ENCODE measurements around the gene TRIM24. TPM values are rescaled to one million over a fixed set of nuclear protein-coding genes. Genes with fewer than 3 reads are reported as not detected.

TRIM24 gene
- total and polyA plus RNA-seq, 7 experiments from 2014 or later, result 8.1 to 19.3 (median 17.7) TPM

DNA sequence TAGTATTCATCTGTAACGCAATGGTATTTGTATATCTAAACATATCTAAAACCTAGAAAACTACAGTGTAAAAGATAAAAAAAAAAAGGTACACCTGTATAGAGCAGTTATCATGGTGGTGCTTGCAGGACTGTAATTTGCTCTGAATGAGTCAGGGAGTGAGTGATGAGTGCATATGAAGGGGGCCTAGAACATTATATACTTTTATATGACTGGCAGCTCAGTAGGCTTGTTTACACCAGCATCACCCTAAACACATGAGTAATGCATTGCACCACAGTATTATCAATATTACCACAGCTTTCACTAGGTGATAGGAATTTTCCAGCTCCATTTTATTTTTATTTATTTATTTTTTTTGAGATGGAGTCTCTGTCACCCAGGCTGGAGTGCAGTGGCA lies 40.8 kb downstream of the TRIM24 start:
- POLR2A ChIA-PET, result interaction anchor here (0.6 kb wide), 1 partner anchor 778 kb away, joined by 8 read pairs; no protein-coding TSS in a partner anchor
- intact Hi-C loops (cut with micrococcal nuclease), result no loop called here
- Mint-ChIP-seq H3K4me3 (no peak overlapping the region), H3K9me3 (peaks cover 0 to 11% (median 2%) of the 10 kb centered on the region in 11 donors), H3K27me3 (no peaks in the 10 kb centered on the region), H3K36me3 (peaks cover 5 to 57% (median 44%) of the 10 kb centered on the region in 5 donors), H3K27ac (no peak overlapping the region), H3K4me1 (peaks cover 0 to 58% (median 49%) of the 10 kb centered on the region in 7 donors)
- Histone ChIP-seq H3K4me1 (ENCODE audit: control insufficient read depth in 2 of 2, insufficient read depth in 2 of 2, low read length in 2 of 2) (no peaks in the 10 kb centered on the region), H3K36me3 (ENCODE audit: control insufficient read depth in 2 of 3, insufficient read depth in 3 of 3, low read length in 3 of 3) (peaks cover 0 to 6% (median 0%) of the 10 kb centered on the region in 3 experiments), H3K27me3 (ENCODE audit: control insufficient read depth in 2 of 2, insufficient read depth in 2 of 2, low read length in 2 of 2) (no peaks in the 10 kb centered on the region), H3K27ac (ENCODE audit: low read depth, low read length) (no peak overlapping the region), H3K4me3 (ENCODE audit: low read length) (no peak overlapping the region), H3K9me3 (ENCODE audit: control insufficient read depth in 2 of 3, low read length in 3 of 3) (no peaks in the 10 kb centered on the region)
- CTCF ChIA-PET, result no interaction called here
- no peak for ATAC-seq
- DNase-seq, result no peak

DNA sequence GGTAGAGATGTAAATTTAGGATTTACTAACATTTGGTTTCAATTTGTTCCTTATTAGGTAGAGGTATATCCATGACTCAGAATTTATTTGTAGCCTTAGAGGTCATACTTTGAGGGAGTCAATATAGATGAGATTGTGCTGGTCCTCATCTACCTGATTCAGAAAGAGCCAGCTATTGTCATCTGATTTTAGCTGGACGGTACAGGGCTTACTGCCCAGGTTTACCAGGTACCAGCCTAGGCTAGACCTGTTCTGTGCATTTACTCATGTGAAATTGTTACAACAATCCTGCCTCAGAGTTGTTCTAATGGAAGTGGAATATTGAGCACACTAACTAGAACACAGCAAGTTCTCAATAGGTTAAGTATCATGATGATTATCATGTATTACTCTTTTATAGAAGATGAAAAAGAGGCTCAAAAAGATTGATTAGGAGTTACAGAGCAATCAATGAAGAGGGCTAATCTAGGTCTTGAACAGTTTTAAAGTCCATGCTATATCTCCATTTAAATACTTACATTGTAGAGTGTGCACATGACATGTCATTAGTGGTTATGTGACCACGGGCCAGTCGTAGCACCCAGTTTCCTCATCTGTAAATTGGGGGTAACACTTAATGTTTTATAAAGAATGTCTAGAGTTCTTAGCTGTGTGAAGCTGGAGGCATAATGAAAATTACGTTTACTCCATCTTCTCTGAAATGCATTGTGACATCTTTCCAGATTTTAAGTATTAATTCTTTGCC lies 42.1 kb downstream of the TRIM24 start:
- CTCF ChIA-PET, result no interaction called here
- Mint-ChIP-seq H3K4me3 (peak overlapping the region in 1 of 10 donors; percentile 18), H3K4me1 (peaks cover 5 to 60% (median 46%) of the 10 kb centered on the region in 7 donors)

DNA sequence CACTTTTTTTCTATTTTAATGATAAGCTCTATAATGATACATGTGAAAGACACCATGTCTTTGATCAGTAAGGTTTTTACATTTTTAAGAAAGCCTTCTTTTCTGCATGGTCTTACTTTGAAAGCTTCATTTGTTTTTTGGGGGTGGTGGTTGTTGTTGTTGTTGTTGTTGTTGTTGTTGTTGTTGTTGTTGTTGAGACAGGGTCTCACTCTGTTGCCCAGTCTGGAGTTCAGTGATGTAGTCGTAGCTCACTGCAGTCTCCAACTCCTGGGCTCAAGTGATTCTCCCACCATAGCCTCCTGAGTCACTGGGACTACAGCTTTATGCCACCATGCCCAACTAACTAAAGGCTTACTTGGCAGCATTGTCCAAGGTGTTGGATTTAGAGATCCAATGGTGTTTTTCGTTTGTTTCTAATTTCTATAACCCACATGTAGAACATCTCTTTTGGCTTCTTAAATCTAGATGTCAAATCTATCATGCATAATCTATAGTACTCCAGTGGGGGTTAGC lies 45.4 kb downstream of the TRIM24 start:
- no peaks in the 10 kb centered on the region for H3K27me3 Mint-ChIP-seq

More for the DNA sequence above, 42.1 kb downstream of the TRIM24 start:
- H3K36me3 ChIP-seq (ENCODE audit: control insufficient read depth in 2 of 3, insufficient read depth in 3 of 3, low read length in 3 of 3), result peaks cover 0 to 17% (median 0%) of the 10 kb centered on the region in 3 experiments
- no peak overlapping the region for H3K27ac ChIP-seq (ENCODE audit: low read depth, low read length)
- H3K36me3 Mint-ChIP-seq, result peaks cover 12 to 59% (median 45%) of the 10 kb centered on the region in 5 donors
- H3K9me3 Mint-ChIP-seq, result peaks cover 0 to 11% (median 3%) of the 10 kb centered on the region in 11 donors
- DNase-seq (no peak), ATAC-seq (no peak)
- H3K9me3 ChIP-seq (ENCODE audit: control insufficient read depth in 2 of 3, low read length in 3 of 3), result no peaks in the 10 kb centered on the region
- H3K4me1 ChIP-seq (ENCODE audit: control insufficient read depth in 2 of 2, insufficient read depth in 2 of 2, low read length in 2 of 2), result no peaks in the 10 kb centered on the region
- H3K27me3 ChIP-seq (ENCODE audit: control insufficient read depth in 2 of 2, insufficient read depth in 2 of 2, low read length in 2 of 2), result no peaks in the 10 kb centered on the region
- no peaks in the 10 kb centered on the region for H3K27me3 Mint-ChIP-seq
- POLR2A ChIA-PET, result no interaction called here
- H3K27ac Mint-ChIP-seq, result peak overlapping the region in 2 of 9 donors; percentile 4 to 30
- H3K4me3 ChIP-seq (ENCODE audit: low read length), result no peak overlapping the region
- intact Hi-C loops (cut with micrococcal nuclease), result no loop called here

DNA sequence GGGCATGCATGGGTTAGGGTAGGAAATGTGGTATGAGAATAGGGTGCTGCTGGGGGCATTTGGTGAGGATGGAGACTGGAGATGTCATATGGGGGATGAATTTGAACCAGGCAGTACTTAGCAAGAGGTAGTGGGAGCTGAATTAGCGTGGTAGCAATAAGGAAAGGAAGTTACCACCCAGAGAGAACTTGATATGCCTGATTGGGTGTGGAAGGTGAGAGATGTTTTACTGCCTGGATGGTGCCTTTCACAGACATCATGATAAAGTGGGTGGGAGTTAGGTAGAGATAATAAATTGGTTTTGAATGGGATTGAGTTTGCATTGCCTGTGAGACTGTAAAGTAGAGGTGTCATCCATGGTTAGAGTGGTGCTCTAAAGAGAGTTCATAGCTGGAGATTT lies 46.7 kb downstream of the TRIM24 start:
- Mint-ChIP-seq H3K27me3 (no peaks in the 10 kb centered on the region), H3K4me3 (no peak overlapping the region), H3K4me1 (peaks cover 11 to 50% (median 41%) of the 10 kb centered on the region in 7 donors), H3K27ac (peak overlapping the region in 1 of 9 donors; percentile 1), H3K36me3 (peaks cover 26 to 67% (median 60%) of the 10 kb centered on the region in 5 donors), H3K9me3 (peaks cover 0 to 11% (median 4%) of the 10 kb centered on the region in 11 donors)
- Histone ChIP-seq H3K27ac (ENCODE audit: low read depth, low read length) (no peak overlapping the region), H3K4me3 (ENCODE audit: low read length) (no peak overlapping the region), H3K27me3 (ENCODE audit: control insufficient read depth in 2 of 2, insufficient read depth in 2 of 2, low read length in 2 of 2) (no peaks in the 10 kb centered on the region), H3K9me3 (ENCODE audit: control insufficient read depth in 2 of 3, low read length in 3 of 3) (no peaks in the 10 kb centered on the region), H3K36me3 (ENCODE audit: control insufficient read depth in 2 of 3, insufficient read depth in 3 of 3, low read length in 3 of 3) (peaks cover 0 to 23% (median 0%) of the 10 kb centered on the region in 3 experiments), H3K4me1 (ENCODE audit: control insufficient read depth in 2 of 2, insufficient read depth in 2 of 2, low read length in 2 of 2) (no peaks in the 10 kb centered on the region)
- ATAC-seq (no peak), DNase-seq (no peak)
- intact Hi-C loops (cut with micrococcal nuclease), result no loop called here
- CTCF ChIA-PET, result no interaction called here
- POLR2A ChIA-PET, result no interaction called here

More for the DNA sequence above, 45.4 kb downstream of the TRIM24 start:
- Mint-ChIP-seq H3K36me3 (peaks cover 22 to 60% (median 50%) of the 10 kb centered on the region in 5 donors), H3K9me3 (peaks cover 0 to 8% (median 1%) of the 10 kb centered on the region in 11 donors), H3K4me3 (no peak overlapping the region), H3K4me1 (peaks cover 13 to 57% (median 42%) of the 10 kb centered on the region in 7 donors), H3K27ac (peak overlapping the region in 2 of 9 donors; percentile 38 to 39)
- intact Hi-C loops (cut with micrococcal nuclease), result no loop called here
- no peaks in the 10 kb centered on the region for H3K4me1 ChIP-seq (ENCODE audit: control insufficient read depth in 2 of 2, insufficient read depth in 2 of 2, low read length in 2 of 2)
- POLR2A ChIA-PET, result no interaction called here
- no peak overlapping the region for H3K27ac ChIP-seq (ENCODE audit: low read depth, low read length)
- CTCF ChIA-PET, result no interaction called here
- ATAC-seq, result no peak
- no peak for DNase-seq
- H3K4me3 ChIP-seq (ENCODE audit: low read length), result no peak overlapping the region
- H3K27me3 ChIP-seq (ENCODE audit: control insufficient read depth in 2 of 2, insufficient read depth in 2 of 2, low read length in 2 of 2), result no peaks in the 10 kb centered on the region
- H3K9me3 ChIP-seq (ENCODE audit: control insufficient read depth in 2 of 3, low read length in 3 of 3), result no peaks in the 10 kb centered on the region
- H3K36me3 ChIP-seq (ENCODE audit: control insufficient read depth in 2 of 3, insufficient read depth in 3 of 3, low read length in 3 of 3), result peaks cover 0 to 18% (median 0%) of the 10 kb centered on the region in 3 experiments

DNA sequence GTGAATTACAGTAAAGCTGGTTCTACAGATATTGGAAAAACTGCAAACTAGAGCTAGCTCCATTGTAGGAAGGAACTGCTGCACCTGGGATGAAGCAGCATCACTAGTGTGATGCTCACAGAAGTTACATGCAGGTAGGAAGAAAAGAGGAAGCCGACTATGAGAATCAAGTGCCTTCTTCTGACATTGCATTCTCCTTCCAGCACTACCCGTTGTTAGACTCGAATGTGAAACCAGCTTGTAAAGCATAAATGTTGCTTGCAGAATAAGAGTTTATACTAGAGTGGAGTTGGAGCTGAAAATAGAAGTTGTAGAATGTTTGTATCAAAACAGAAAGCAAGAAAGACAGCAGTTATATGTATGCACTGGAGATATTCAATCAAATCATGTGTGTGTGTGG lies 49.9 kb downstream of the TRIM24 start:
- Histone ChIP-seq H3K9me3 (ENCODE audit: control insufficient read depth in 2 of 3, low read length in 3 of 3) (peaks cover 0 to 4% (median 0%) of the 10 kb centered on the region in 3 experiments), H3K27ac (ENCODE audit: low read depth, low read length) (no peak overlapping the region), H3K4me1 (ENCODE audit: control insufficient read depth in 2 of 2, insufficient read depth in 2 of 2, low read length in 2 of 2) (no peaks in the 10 kb centered on the region), H3K36me3 (ENCODE audit: control insufficient read depth in 2 of 3, insufficient read depth in 3 of 3, low read length in 3 of 3) (peaks cover 0 to 28% (median 0%) of the 10 kb centered on the region in 3 experiments), H3K27me3 (ENCODE audit: control insufficient read depth in 2 of 2, insufficient read depth in 2 of 2, low read length in 2 of 2) (no peaks in the 10 kb centered on the region), H3K4me3 (ENCODE audit: low read length) (no peak overlapping the region)
- no peak for DNase-seq
- peak overlapping the region in 3 of 9 donors; percentile 4 to 58 (median 41) for H3K27ac Mint-ChIP-seq
- peaks cover 11 to 58% (median 45%) of the 10 kb centered on the region in 7 donors for H3K4me1 Mint-ChIP-seq
- ATAC-seq, result no peak
- CTCF ChIA-PET, result interaction anchor here (0.6 kb wide), 1 partner anchor 233 kb away, joined by 3 read pairs; no protein-coding TSS in a partner anchor
- H3K9me3 Mint-ChIP-seq, result peaks cover 0 to 17% (median 6%) of the 10 kb centered on the region in 11 donors
- POLR2A ChIA-PET, result no interaction called here
- H3K27me3 Mint-ChIP-seq, result no peaks in the 10 kb centered on the region
- no peak overlapping the region for H3K4me3 Mint-ChIP-seq
- H3K36me3 Mint-ChIP-seq, result peaks cover 36 to 82% (median 79%) of the 10 kb centered on the region in 5 donors
- intact Hi-C loops (cut with micrococcal nuclease), result loop anchor here in 1 of 2 donors (5.0 kb wide), 1 partner anchor 48 kb away; the partner anchor contains the start of gene TRIM24

DNA sequence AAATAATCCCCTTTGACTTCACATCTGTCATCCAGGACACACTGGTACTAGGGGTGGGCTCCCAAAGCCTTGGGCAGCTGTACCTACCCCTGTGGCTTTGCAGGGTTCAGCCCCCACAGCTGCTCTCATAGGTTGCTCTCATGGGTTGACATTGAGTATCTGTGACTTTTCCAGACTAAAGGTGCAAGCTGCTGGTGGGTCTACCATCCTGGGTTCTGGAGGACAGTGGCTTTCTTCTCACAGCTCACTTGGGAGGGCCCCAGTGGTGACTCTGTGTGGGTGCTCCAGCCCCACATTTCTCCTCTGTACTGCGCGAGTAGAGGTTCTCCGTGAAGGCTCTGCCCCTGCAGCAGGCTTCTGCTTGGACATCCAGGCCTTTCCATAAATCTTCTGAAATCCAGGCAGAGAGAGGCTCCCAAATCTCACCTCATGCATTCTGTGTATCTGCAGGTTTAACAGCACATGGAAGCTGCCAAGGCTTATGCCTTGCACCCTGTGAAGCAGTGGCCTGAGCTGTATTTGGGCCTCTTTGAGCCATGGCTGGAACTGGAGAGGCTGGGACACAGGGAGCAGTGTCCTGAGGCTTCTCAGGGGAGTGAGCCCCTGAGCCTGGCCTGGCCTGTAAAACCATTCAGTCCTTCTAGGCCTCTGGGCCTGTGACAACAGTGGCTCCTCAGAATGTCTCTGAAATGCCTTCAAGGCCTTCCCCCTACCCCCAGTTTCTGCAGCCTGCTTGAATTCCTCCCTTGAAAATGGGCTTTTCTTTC lies 52.2 kb downstream of the TRIM24 start:
- no peaks in the 10 kb centered on the region for H3K27me3 Mint-ChIP-seq
- ATAC-seq (no peak), DNase-seq (no peak)
- H3K4me1 ChIP-seq (ENCODE audit: control insufficient read depth in 2 of 2, insufficient read depth in 2 of 2, low read length in 2 of 2), result no peaks in the 10 kb centered on the region
- intact Hi-C loops (cut with micrococcal nuclease), result loop anchor here in 1 of 2 donors (5.0 kb wide), 1 partner anchor 50 kb away; the partner anchor contains the start of gene TRIM24
- H3K4me3 ChIP-seq (ENCODE audit: low read length), result no peak overlapping the region
- H3K9me3 ChIP-seq (ENCODE audit: control insufficient read depth in 2 of 3, low read length in 3 of 3), result peaks cover 0 to 4% (median 0%) of the 10 kb centered on the region in 3 experiments
- peaks cover 0 to 17% (median 0%) of the 10 kb centered on the region in 3 experiments for H3K36me3 ChIP-seq (ENCODE audit: control insufficient read depth in 2 of 3, insufficient read depth in 3 of 3, low read length in 3 of 3)
- no peak overlapping the region for H3K27ac ChIP-seq (ENCODE audit: low read depth, low read length)
- peaks cover 0 to 17% (median 6%) of the 10 kb centered on the region in 11 donors for H3K9me3 Mint-ChIP-seq
- peaks cover 9 to 36% (median 28%) of the 10 kb centered on the region in 7 donors for H3K4me1 Mint-ChIP-seq
- no peak overlapping the region for H3K27ac Mint-ChIP-seq
- no peak overlapping the region for H3K4me3 Mint-ChIP-seq
- no peaks in the 10 kb centered on the region for H3K27me3 ChIP-seq (ENCODE audit: control insufficient read depth in 2 of 2, insufficient read depth in 2 of 2, low read length in 2 of 2)
- ChIA-PET POLR2A (no interaction called here), CTCF (no interaction called here)
- peaks cover 30 to 81% (median 75%) of the 10 kb centered on the region in 5 donors for H3K36me3 Mint-ChIP-seq

All from naive thymus-derived CD4-positive, alpha-beta T cell (primary cell).